Smooth muscle cell (in vitro differentiated cells): ENCODE results near the gene ATP11A. TPM values are rescaled to one million over a fixed set of nuclear protein-coding genes. Genes with fewer than 3 reads are reported as not detected.

Experiments
- DNase-seq: peaks from one replicate; lab custom pipeline; 2025; ENCODE audit not compliant: unreplicated experiment; lab: John Stamatoyannopoulos, UW
- H2AFZ ChIP-seq: fragments of 200-600 bp; sonication (generic); 2 replicates; pipeline ENCODE4 v1.6.0; 2016; ENCODE audit warnings: antibody characterized with exemption, low read depth, mild to moderate bottlenecking
- H3F3A ChIP-seq: fragments of 200-600 bp; sonication (generic); 2 replicates; pipeline ENCODE4 v1.6.0; 2017; ENCODE audit warnings: antibody characterized with exemption, low read depth
- H3K27ac ChIP-seq: fragments of 200-600 bp; sonication (generic); 2 replicates; pipeline ENCODE4 v1.5.1; 2016; ENCODE audit warnings: low read depth, mild to moderate bottlenecking
- H3K27me3 ChIP-seq: fragments of 200-600 bp; sonication (generic); 2 replicates; pipeline ENCODE4 v1.6.1; 2016; ENCODE audit warnings: low read depth, mild to moderate bottlenecking
- H3K36me3 ChIP-seq: fragments of 200-600 bp; sonication (generic); 2 replicates; pipeline ENCODE4 v1.5.1; 2016; ENCODE audit warnings: low read depth
- H3K4me1 ChIP-seq: fragments of 200-600 bp; sonication (generic); 2 replicates; pipeline ENCODE4 v1.5.1; 2016; ENCODE audit warnings: low read depth
- H3K4me2 ChIP-seq: fragments of 200-600 bp; sonication (generic); 2 replicates; pipeline ENCODE4 v1.6.0; 2016; ENCODE audit warnings: mild to moderate bottlenecking
- H3K4me3 ChIP-seq: fragments of 200-600 bp; sonication (generic); 2 replicates; pipeline ENCODE4 v1.5.1; 2016; ENCODE audit warnings: mild to moderate bottlenecking
- H3K79me2 ChIP-seq: fragments of 200-600 bp; sonication (generic); 2 replicates; pipeline ENCODE4 v1.6.0; 2016; ENCODE audit warnings: low read depth, mild to moderate bottlenecking
- H3K9ac ChIP-seq: fragments of 200-600 bp; sonication (generic); 2 replicates; pipeline ENCODE4 v1.6.0; 2016; ENCODE audit warnings: low read depth
- H3K9me3 ChIP-seq: fragments of 200-600 bp; sonication (generic); replicated peaks from 2 replicates; pipeline ENCODE4 v1.5.1; 2016; ENCODE audit warnings: low read depth
- H4K20me1 ChIP-seq: fragments of 200-600 bp; sonication (generic); 2 replicates; pipeline ENCODE4 v1.6.0; 2016; ENCODE audit warnings: low read depth
- CTCF ChIP-seq: fragments of 200-600 bp; sonication (generic); IDR thresholded peaks from 2 replicates; pipeline ENCODE4 v1.5.1; 2017; ENCODE audit warnings: borderline replicate concordance, mild to moderate bottlenecking, antibody characterized with exemption; ENCODE audit not compliant: insufficient read depth, poor library complexity, severe bottlenecking
- WGBS: methylation state at CpG from one replicate; pipeline ENCODE4 v1.1.7; 2016; ENCODE audit warnings: low lambda C conversion rate; 5-methylcytosine and 5-hydroxymethylcytosine counted together
- polyA plus RNA-seq: library from polyadenylated mRNA; unstranded; fragments of >200 nt; fragmentation: Nextera tagmentation; extraction: Ambion mirVana; gene quantifications from 2 replicates; pipeline ENCODE4 v1.2.1, GENCODE V29; 2016
- total RNA-seq: library from RNA; depleted of rRNA; stranded (reverse); fragments of >200 nt; gene quantifications from 2 replicates; pipeline ENCODE4 v1.2.3, GENCODE V29; 2014

The ATP11A gene
- total and polyA plus RNA-seq, 2 experiments from 2014 or later: 6.5 to 7.5 TPM

- TF ChIP-seq CTCF: no peak
- Histone ChIP-seq H3K9me3 (no peaks in the 10 kb centered on the region), H3K27ac (no peak overlapping the region), H3K4me3 (no peak overlapping the region), H3K9ac (no peak overlapping the region), H3K27me3 (no peaks in the 10 kb centered on the region), H3K79me2 (peaks cover 16% of the 10 kb centered on the region), H3K36me3 (no peaks in the 10 kb centered on the region), H3K4me1 (peaks cover 23% of the 10 kb centered on the region), H3K4me2 (no peak overlapping the region), H3F3A (peaks cover 12% of the 10 kb centered on the region), H2AFZ (no peak overlapping the region), H4K20me1 (peaks cover 39% of the 10 kb centered on the region)
- 82% methylated on average over 17 of the region's 17 CpGs for WGBS
- DNase-seq: no peak
Observed at GRCh38 chr13:112734696-112735547, 45.1 kb downstream of the ATP11A start.

GRCh38 chr13:112735791-112736190 lies 46.0 kb downstream of the ATP11A start:
- 91% methylated on average over 17 of the region's 17 CpGs for WGBS
- Histone ChIP-seq H3K79me2 (peaks cover 16% of the 10 kb centered on the region), H3K9ac (no peak overlapping the region), H3K4me3 (no peak overlapping the region), H3K4me2 (no peak overlapping the region), H3K27me3 (no peaks in the 10 kb centered on the region), H3K4me1 (peaks cover 23% of the 10 kb centered on the region), H2AFZ (no peak overlapping the region), H3K36me3 (no peaks in the 10 kb centered on the region), H3F3A (peaks cover 17% of the 10 kb centered on the region), H4K20me1 (peaks cover 31% of the 10 kb centered on the region), H3K27ac (no peak overlapping the region), H3K9me3 (no peaks in the 10 kb centered on the region)
- no peak for DNase-seq
- TF ChIP-seq CTCF: no peak

GRCh38 chr13:112737294-112737693 lies 47.5 kb downstream of the ATP11A start:
- no peak for DNase-seq
- Histone ChIP-seq H2AFZ (no peak overlapping the region), H4K20me1 (peaks cover 16% of the 10 kb centered on the region), H3K79me2 (peaks cover 22% of the 10 kb centered on the region), H3K4me3 (no peak overlapping the region), H3K27ac (no peak overlapping the region), H3K4me2 (no peak overlapping the region), H3K27me3 (no peaks in the 10 kb centered on the region), H3K36me3 (no peaks in the 10 kb centered on the region), H3K9ac (no peak overlapping the region), H3K9me3 (no peaks in the 10 kb centered on the region), H3K4me1 (peaks cover 23% of the 10 kb centered on the region), H3F3A (peaks cover 10% of the 10 kb centered on the region)
- 77% methylated on average over 9 of the region's 9 CpGs for WGBS
- no peak for TF ChIP-seq CTCF
